CD4-positive, alpha-beta T cell treated with Interleukin-6 for 4 hours (primary cell): ENCODE results near the gene PPP1CC.
"Not testable (repeated sequence)": the region's sequence is repeated elsewhere in the genome, so short reads cannot be mapped to it uniquely, and the experiment has no call there.

ENCODE experiments used
- DNase-seq: peaks from one replicate; pipeline ENCODE4 v3.0.0-alpha.2; 2020; ENCODE audit warnings: mixed read lengths

PPP1CC gene

DNA sequence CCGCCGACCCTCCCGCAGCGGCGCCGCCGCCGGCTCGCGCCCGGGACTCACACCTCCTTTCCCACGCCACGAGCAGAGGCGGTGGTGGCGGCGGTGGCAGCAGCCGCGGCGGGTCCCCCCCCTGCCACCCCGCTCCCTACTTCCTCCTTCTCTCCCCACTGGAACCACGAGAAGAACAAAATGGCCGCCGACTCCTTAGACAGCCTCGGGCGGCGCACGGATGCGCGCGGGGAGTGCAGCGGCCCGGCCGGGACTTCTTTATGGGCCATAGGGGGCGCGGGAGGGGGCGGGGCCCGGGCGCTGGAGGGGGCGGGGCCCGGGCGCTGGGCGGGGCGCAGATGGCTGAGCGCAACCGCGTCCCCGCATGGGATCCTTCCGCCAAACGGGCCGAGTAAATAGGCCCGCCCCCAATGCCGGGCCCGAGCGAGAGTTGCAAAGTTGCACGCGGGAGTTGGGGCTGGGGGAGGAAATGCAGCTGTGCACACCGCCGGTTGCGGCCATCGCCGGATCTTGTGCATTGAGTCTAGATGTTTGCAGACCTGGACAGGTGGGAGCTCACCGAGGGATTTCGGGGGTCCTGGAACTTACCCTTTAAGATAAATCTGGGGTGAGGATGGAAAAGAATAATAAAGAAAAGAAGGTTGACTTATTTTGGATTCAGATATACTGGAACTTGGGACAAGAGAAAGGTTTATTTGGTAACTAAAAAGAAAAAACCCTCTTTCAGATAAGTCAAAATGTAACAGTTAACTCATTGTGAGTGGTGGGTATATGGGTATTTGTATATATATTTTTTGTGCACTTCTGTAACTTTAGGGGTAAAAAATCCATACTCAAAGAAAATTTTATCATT, at the start of gene PPP1CC:
TSS of gene PPP1CC (minus strand) at position 174 of the 853 bp plus-strand sequence. CDS start 184 bp downstream, outside the sequence.
- DNase-seq, result peak; percentile 93

DNA sequence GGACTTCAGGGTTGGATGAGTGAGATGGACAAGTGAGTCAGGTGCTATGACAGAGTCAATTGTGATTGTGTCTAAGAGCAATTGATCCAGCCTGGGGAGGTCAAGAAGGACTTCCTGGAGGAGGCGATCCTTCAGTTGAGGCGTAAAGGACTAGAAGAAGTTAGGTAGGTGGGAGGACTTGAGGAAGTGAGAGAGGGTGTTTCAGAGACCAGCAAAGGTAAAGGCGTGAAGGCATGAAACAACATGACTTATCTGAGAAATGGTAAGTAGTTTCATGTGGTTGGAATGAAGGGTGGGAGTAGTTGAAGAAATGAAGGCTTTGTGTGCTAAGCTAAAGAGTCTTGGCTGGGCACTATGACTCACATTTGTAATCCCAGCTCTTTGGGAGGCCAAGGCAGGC, 48.9 kb upstream of the PPP1CC start:
- DNase-seq, result no peak

DNA sequence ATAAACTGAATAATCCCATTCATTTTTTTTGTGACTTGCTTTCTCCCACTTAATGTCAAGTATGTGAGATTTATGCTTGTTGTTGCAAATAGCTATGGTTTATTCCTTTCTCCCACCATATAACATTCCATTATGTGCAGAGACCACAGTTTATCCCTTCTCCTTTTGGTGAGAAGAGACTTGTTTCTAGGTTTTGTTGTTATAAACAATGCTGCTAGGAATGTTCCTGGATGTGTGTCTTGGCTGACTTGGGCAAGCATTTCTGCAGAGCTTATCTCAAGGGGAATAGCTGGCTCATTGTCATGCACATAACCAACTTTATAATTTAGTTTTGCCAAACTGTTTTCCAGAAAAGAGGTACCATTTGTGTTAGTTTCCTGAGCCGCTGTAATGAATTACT, 47.6 kb upstream of the PPP1CC start:
- DNase-seq, result no peak

DNA sequence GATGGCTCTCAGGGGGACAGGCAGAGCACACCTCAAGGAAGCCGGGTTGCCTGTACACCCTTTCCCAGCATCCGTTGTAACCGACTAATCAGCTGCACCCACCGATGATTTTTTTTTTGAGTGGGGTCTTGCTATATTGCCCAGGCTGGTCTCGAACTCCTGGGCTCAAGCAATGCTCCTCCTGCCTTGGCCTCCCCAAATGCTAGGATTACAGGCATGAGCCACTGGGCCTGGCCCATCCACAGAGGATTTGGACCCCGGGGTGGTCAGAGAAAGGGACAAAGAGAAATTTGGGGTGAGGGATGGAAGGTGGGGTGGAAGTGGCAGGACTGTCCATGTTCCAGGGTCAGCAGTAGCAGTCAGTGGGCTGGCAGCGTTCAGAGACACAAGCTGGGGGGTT, 43.3 kb upstream of the PPP1CC start:
- DNase-seq, result no peak

DNA sequence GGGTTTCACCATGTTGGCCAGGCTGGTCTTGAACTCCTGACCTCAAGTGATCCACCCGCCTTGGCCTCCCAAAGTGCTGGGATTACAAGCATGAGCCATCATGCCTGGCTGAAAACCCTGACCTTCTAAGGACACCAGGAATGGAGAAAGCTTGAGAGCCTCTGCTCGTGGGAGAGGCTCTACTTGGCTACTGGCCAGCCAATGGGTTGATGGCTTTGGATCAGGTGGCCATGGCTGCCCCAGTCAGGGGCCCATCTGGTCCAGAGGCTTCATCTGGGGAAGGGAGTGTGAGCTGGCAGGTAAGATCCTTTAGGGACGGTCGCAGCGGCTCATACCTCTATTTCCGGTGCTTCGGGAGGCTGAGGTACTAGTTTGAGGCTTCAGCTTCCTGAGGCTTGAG, 42.5 kb upstream of the PPP1CC start:
- no peak for DNase-seq

DNA sequence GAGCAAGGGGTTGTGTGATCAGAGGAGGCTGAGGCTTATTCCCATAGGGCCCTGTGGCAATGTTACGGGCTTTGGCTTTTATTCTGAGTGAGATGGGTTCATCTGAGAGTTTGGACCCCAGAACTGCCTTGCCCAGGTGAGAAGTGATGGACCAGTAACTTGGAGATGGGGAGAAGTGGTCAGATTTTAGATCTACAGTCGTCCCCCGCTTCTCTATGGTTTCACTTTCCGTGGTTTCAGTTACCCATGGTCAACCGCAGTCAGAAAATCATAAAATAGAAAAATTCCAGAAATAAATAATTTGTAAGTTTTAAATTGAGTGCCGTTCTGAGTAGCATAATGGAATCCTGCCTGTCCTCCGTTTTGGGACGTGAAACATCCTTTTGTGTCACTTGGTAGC, 40.2 kb upstream of the PPP1CC start:
- DNase-seq, result no peak

DNA sequence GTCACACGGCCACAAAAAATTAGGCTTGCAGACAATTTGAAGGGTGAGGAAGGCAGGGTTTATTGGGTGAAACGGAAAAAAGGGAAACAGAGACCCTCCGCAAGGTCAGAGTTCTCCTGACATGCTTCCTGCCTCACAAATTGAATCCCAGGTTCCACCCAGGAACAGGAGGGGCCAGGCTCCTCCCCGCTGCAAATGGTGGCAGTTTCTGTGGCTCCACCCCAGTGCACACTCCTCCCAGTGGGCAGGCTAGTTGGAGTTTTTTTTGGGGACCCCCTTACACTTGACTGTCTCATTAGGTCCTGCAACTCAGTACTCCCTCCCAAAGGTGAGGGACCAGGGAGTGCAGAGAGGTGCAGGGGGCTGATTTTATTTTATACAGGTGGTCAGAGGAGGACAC, 39.4 kb upstream of the PPP1CC start:
- no peak for DNase-seq

DNA sequence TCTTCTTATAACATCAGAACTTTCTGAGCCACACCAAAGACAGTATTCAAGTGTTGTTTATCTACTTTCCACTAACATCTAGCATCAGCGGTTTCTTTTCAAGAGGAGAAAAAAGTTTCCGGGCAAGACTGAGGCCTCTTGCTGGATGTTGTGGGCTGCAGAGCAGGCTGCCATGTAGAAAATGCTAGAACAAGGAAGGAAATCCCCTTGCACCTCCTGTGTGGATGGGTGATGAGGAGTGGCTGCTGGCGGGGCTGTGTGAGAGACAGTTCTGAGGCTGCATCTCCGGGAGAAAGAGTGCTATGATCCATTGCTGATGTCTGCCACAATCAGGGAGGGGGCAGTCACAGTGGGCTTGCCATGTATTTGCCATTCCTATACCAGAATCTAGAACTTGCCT, 37.8 kb upstream of the PPP1CC start:
- peak; percentile 58 for DNase-seq

DNA sequence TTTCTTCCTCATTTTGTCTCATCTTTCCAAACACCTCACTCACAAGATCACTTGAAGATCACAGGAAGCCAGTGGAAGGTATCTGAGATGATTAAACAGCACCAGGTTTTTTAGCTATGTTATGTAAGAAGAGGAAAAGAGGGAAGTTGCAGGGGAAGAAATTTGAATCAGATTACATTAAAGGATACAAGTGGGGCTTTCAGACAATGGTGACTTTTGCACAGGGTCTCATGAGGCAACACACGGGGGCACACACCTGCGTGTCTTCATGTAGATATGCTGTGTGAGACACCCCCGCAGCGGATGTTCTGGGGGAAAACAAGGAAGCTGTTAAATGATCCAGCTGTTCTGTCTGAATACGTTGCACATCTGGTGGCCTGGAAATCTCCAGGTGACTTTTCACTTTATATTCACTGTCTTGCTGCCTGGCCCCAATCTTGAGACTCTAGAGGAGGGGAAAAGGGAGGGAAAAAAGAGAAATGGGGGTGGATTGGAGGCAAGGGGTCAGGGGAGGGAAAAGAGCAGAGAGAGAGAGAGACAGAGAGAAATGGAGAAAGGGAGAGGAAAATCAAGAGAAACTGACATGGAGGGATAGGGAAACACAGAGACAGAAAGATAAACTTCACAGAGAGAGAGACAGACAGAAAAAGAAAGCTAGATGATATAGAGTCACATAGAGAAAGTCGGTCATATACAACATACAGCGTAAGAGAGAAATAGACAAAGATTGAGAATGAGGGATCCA, 36.3 kb upstream of the PPP1CC start:
- DNase-seq, result peak; percentile 17

DNA sequence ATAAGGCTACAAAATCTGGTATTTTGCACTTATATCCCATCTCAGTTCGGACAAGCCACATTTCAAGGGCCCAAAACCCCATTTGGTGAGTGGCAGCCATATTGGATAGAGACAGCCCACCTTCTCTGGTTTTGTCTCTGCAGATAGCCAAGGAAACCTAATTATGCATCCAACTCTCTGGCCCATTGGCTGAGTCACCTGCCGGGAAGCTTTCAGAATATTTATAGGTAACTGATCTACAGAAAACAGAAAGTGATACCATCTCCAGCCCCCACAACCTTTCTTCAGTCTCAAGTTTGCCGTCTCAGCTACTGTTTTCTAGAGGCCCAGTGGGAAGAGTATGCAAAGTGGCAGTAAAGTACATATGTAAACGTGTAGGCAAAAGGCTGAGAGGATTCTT, 33.7 kb upstream of the PPP1CC start:
- peak; percentile 39 for DNase-seq

DNA sequence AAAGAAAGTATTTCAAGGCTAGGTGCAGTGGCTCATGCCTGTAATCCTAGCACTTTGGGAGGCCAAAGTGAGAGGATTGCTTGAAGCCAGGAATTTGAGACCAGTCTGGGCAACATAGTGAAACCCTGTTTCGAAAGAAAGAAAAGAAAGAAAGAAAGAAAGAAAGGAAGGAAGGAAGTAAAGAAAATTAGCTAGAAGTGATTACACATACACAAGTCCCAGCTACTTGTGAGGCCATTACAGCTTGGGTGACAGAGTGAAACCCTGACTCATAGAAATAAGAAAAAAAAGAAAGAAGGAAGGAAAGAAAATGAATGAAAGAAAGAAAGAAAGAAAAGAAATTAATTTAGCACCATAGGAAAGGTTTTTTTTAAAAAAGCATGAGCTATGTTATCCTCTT, 33.3 kb upstream of the PPP1CC start:
- DNase-seq, result no peak

DNA sequence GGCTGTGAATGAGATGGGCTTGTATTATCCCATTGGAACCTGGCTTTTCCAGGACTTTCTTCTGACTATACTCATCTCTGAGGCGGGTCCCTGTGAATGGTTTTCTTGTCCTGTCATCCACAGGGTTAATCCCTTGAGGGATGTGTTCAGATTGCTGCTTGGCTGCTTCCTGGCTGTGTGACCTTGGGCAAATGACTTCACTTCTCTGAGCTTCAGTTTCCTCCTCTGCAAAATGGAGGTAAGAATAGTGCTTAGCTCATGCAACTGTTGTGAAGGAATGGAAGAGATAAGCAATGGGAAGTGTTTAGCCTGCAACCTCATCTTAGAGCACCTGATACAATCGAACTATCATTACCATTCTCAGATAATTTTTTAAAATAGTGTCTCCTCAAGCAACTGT, 32.1 kb upstream of the PPP1CC start:
- DNase-seq, result no peak

DNA sequence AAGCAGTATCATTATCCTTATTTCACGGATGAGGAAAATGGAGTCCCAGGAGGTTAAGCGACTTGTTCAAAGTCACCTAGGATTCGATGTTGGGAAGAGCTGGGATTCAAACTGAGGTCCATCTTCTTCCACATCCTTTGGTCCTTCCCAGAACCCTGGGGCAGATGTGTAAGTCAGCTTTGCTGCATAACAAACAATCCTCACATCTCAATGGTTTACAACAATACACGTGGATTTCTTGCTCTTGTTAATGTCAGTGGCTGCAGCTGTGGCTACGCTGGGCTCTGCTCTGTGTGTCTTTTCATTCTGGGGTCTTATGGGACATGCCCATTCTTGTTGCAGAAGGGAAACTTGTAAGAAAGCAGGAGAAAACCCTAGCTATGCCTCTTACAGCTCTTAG, 26.3 kb upstream of the PPP1CC start:
- no peak for DNase-seq

DNA sequence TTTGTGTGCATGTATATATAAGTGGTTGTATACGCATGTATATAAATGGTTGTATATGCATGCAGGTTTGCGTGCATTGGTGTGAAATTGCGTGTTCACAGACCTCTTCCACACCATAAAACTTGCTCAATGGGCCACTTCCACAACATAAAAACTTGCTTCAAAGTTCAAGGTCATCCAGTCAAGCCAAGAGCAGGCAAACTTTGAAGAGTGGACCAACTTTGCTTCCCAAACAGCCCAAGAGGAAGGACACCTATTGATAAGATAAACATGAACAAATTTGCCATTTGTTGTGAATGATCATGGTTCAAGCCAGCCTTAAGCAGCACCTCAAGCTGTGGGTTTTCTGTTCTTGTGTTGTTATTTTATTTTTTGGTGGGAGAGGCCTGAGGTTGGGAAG, 25.2 kb upstream of the PPP1CC start:
- no peak for DNase-seq

DNA sequence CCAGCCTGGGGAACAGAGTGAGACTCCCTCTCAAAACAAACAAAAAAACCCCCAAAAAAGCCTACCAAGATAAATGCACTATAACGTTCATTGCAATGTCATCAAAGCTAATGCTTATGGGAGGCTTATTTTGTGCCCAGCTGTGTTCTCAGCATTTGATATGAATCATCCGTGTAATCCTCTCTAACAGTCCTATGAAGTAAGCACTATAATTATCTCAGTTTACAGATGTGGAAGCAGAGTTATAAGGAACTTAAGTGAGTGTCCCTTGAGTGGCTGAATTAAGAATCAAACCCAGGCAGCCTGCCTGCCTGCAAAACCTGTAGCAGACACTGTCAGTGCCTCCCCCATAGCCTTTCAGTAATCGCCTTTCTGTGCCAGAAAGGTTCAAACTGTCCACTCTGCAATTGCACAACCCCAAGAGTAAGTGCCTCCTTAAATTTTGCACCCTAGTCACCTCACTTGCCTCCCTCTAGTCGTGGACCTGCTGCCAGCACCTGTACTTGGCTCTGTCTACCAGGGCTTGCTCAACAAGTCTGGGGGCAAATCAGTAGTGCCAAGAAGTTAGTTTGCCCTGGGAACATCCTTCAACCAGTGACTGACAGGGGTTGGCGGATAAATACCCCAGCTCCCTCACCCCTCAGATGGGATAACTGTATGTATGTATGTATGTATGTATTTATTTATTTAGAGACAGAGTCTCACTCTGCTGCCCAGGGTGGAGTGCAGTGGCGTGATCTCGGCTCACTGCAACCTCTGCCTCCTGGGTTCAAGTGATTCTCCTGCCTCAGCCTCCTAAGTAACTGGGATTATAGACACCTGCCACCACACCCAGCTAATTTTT, 23.8 kb upstream of the PPP1CC start:
- DNase-seq, result no peak

DNA sequence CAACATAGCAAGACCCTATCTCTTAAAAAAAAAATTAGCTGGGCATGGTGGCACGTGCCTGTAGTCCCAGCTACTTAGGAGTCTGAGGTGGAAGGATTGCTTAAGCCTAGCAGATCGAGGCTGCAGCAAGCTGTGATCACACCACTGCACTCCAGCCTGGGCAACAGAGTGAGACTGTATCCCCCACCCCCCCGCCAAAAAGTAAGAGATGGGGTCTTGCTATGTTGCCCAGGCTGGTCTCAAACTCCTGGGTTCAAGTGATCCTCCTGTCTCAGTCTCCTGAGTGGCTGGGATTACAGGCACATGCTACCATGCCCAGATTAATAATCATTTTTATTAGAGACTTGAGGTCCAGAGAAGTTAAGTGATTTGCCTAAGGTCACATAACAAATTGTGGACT, 22.9 kb upstream of the PPP1CC start:
- not testable (repeated sequence) for DNase-seq

DNA sequence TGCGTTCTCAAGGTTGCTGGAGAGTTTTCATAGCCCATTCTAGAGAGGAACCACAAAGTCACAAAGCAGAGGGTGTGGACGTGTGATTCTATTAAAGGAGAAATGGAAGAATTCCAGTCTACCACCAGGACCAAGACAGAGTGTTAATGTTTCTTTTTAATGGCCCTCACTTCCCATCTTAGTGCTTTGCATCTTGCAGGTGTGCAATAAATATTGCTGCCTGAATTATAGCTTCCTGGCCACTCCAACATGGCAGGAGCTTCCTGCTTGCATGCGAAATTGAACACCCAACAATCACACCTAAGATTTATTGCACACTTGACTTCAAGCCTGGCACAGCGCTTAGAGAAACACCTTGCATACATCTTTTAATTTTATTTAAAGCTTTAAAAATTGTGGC, 22.4 kb upstream of the PPP1CC start:
- DNase-seq, result no peak

DNA sequence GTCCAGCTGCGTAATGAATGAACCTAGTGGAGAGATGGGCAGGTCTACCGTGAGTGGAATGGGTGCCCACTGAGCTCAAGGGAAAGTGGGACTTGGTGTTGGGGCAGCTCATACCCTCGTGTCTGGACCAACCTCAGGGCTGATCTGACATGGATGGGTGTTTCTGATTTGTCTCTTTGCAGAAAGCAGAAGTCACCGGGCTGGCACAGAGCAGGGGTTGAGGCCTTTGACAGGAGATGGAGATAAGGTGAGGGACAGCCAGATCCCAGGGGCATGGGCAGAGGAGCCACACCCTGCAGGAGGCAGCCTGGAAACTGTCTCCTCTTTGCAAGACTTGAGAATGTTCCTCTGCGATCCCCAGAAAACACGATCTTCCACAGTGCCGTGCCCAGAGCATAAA, 20.9 kb upstream of the PPP1CC start:
- DNase-seq, result no peak

DNA sequence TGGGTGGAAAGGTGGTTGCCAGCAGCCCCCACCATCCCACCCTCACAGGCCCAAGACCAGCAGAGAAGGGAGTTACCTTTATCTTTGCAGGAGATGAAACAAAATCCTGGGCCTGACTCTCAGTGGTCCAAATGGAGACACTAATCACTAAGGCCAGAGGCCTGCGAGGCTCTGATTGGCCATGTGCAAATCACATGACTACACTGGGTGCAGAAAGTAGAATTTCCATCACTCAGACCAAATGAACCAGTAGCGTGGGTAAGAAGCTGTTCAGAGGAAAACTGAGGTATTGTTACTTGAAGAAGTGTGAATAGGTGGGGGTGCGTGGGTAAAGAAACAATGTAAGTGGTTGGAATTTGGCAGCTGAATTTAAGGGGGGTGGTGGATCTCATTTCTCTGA, 20.2 kb upstream of the PPP1CC start:
- no peak for DNase-seq

DNA sequence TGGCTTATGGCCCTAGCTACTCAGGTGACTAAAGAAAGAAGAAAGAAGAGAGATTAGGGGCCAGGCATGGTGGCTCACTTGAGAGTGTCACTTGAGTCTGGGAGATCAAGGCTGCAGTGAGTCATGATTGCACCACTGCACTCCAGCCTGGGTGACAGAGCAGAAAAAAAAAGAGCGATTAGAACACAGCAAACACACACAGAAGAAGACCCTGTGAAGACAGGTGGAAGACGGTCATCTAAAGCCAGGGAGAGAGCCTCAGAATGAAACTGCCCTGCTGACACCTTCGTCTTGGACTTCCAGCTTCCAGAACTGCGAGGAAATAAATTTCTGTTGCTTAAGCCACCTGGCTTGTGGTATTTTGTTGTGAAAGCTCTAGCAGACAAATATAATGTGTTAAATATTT, 17.5 kb upstream of the PPP1CC start:
- no peak for DNase-seq

DNA sequence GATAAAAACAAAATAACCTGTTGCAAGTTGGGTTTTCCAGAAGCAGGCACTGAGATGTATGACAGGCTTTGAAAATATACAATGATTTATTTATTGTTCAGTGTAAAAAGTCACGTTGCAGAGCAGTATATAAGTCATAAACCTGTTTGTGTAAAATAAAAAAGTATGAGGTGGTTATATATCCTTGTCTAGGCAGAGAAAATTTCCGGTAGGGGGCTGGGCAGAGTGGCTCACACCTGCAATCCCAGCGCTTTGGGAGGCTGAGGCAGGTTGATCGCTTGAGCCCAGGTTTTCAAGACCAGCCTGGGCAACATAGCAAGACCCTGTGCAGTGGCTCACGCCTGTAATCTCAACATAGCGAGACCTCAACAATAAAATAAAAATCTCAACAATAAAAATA, 16.2 kb upstream of the PPP1CC start:
- no peak for DNase-seq

DNA sequence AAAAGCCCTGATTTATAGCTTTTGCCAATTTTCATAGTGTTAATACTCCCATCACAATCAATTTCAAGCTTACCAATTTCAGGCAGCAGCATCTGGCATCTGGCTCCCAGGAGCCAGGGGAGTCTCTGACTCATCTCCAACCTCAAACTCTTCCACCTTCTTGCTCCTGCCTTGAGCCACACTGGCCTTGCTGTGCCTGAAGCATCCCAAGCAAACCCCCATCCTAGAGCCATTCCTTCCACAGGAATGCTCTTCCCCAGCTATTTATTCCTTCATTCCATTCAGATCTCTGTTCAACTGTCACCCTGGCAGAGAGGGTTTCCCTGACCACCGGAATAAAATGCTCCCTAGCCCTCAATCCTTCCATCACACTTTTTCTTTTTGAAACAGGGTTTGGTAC, 13.9 kb upstream of the PPP1CC start:
- DNase-seq, result no peak

DNA sequence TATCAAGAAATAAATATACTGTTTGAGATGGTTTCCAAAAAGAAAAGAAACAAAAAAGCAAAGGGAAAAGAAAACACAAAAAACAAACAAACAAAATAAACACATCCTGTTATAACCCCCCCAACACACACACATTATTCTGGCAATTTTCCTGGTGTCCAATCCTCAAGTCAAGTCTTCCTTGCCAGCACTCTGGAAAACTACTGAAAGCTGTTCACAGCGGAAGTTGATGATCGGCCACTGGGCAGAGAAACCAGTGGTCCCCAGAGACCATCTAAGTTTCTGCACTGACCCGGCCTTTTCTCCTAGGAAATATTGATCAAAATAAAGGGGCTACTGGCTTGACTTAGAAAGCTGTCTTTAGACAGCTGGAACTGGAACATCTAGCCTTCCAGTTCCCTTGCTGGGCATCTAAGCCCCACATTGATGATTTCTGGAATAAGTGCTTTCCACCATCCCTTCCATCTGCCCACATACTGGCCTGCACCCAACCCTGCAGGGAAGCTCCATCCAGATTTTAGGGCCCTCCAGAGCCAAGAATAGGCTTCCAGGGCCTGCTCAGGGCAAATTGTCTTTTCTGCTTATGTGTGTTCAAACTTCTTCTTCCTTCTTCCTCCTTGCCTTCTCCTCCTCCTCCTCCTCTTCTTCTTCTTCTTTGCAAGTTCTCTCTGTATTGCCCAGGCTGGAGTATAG, 11.6 kb upstream of the PPP1CC start:
- no peak for DNase-seq
